Measurements from ENCODE around the gene MBD3L2. TPM values are rescaled to one million over a fixed set of nuclear protein-coding genes. Genes with fewer than 3 reads are reported as not detected.

Gene MBD3L2
- total RNA-seq, 1 experiment from 2014 or later: not detected

- no peak overlapping the region for H3K4me3 ChIP-seq
- H3K9me3 ChIP-seq: peaks cover 87% of the 10 kb centered on the region
- peaks cover 85% of the 10 kb centered on the region for H3K36me3 ChIP-seq
- H3K27me3 ChIP-seq: no peaks in the 10 kb centered on the region
- DNase-seq: no peak
Measured at GRCh38 chr19:7083076-7083956, 34.2 kb downstream of the MBD3L2 start.

GRCh38 chr19:7088999-7089398 is 39.9 kb downstream of the MBD3L2 start:
- H3K27me3 ChIP-seq: no peaks in the 10 kb centered on the region
- H3K4me3 ChIP-seq: no peak overlapping the region
- peaks cover 37% of the 10 kb centered on the region for H3K36me3 ChIP-seq
- no peak for DNase-seq
- H3K9me3 ChIP-seq: peaks cover 80% of the 10 kb centered on the region

- H3K9me3 ChIP-seq: peaks cover 31% of the 10 kb centered on the region
- peak overlapping the region; percentile 68 for H3K4me3 ChIP-seq
- no peak for DNase-seq
- no peaks in the 10 kb centered on the region for H3K36me3 ChIP-seq
- peaks cover 3% of the 10 kb centered on the region for H3K27me3 ChIP-seq
Measured at GRCh38 chr19:7098096-7098495, 49.0 kb downstream of the MBD3L2 start.

- peaks cover 3% of the 10 kb centered on the region for H3K27me3 ChIP-seq
- DNase-seq: peak; percentile 97
- peak overlapping the region; percentile 68 for H3K4me3 ChIP-seq
- peaks cover 24% of the 10 kb centered on the region for H3K9me3 ChIP-seq
- no peaks in the 10 kb centered on the region for H3K36me3 ChIP-seq
Measured at GRCh38 chr19:7098701-7099596, 49.8 kb downstream of the MBD3L2 start.

- peaks cover 3% of the 10 kb centered on the region for H3K27me3 ChIP-seq
- H3K9me3 ChIP-seq: peaks cover 20% of the 10 kb centered on the region
- H3K4me3 ChIP-seq: peak overlapping the region; percentile 68
- no peak for DNase-seq
- no peaks in the 10 kb centered on the region for H3K36me3 ChIP-seq
Measured at GRCh38 chr19:7099597-7099921, 50.4 kb downstream of the MBD3L2 start.

Other genes with a start within 250 kb of the MBD3L2 start
- 17.3 and 17.8 TPM in 2 replicates for gene ADGRE1, start 161.7 kb upstream of the MBD3L2 start, total RNA-seq (2014; rRNA removed; shearing (Covaris generic); ENCODE audit: low replicate concordance)
- not detected in 2 replicates for gene MBD3L2B, start 27.9 kb upstream of the MBD3L2 start, total RNA-seq (2014; rRNA removed; shearing (Covaris generic); ENCODE audit: low replicate concordance)
- gene MBD3L5, start 18.7 kb upstream of the MBD3L2 start, total RNA-seq (2014; rRNA removed; shearing (Covaris generic); ENCODE audit: low replicate concordance): not detected in 2 replicates
- not detected in 2 replicates for gene MBD3L4, start 9.1 kb upstream of the MBD3L2 start, total RNA-seq (2014; rRNA removed; shearing (Covaris generic); ENCODE audit: low replicate concordance)
- not detected in 2 replicates for gene MBD3L3, start 9.4 kb downstream of the MBD3L2 start, total RNA-seq (2014; rRNA removed; shearing (Covaris generic); ENCODE audit: low replicate concordance)
- gene ZNF557, start 20.4 kb downstream of the MBD3L2 start, total RNA-seq (2014; rRNA removed; shearing (Covaris generic); ENCODE audit: low replicate concordance): 8.7 and 13.1 TPM in 2 replicates
- 3.9 and 7.6 TPM in 2 replicates for gene INSR, start 245.1 kb downstream of the MBD3L2 start, total RNA-seq (2014; rRNA removed; shearing (Covaris generic); ENCODE audit: low replicate concordance)